Measurements from ENCODE around the gene ADAM11.
"Not testable (repeated sequence)": the region's sequence is repeated elsewhere in the genome, so short reads cannot be mapped to it uniquely, and the experiment has no call there.

ADAM11 gene

DNA sequence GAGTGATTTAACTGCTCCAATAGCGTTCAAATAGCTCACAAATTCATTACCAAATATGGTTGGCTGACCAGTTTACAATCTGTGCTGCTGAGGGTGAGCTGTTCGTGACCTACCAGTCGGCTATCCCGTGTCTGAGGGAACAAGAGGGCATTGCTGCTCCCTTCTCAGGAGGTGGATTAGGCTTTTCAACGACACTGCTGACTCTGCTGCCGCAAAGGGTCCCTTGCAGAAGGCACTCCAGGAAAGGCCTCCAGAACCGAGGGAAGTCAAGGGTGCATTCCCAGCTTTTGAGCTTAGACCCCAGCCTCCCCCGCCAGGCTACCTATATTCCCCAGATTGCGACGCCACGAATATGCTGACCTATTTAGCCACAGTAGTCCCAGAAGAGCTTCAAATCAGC lies 39.0 kb downstream of the ADAM11 start:
- in situ Hi-C loops (cut with HindIII; ENCODE audit: low pct_unique_long_range_greater_than_20kb, low sequenced_read_pairs): no loop called here
- no peak for TF ChIP-seq JUND (IDR thresholded peaks at IDR 0.05; ENCODE audit: low read depth)
- DNase-seq (ENCODE audit: low read depth in 1 of 2, low spot score in 1 of 2): no peak

DNA sequence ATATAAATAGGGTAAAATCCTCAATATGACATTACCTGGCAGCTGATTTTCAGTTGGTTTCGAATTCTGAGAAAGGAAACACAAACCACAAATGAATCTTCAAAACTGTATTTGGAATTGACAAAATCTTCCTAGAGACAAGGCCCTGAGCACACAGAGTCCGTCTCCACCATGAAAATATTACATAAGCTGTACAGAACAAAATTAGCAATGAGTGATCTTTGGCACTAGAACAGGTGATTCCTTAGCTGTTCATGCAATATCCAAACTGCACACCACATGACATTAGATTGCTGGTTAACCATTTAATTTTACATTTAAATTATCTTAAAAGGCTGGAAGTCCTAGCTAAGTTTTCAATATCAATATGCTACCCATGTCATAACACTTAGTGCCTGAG lies 39.6 kb downstream of the ADAM11 start:
- DNase-seq (ENCODE audit: low read depth in 1 of 2, low spot score in 1 of 2): no peak
- TF ChIP-seq JUND (IDR thresholded peaks at IDR 0.05; ENCODE audit: low read depth): no peak
- in situ Hi-C loops (cut with HindIII; ENCODE audit: low pct_unique_long_range_greater_than_20kb, low sequenced_read_pairs): no loop called here

DNA sequence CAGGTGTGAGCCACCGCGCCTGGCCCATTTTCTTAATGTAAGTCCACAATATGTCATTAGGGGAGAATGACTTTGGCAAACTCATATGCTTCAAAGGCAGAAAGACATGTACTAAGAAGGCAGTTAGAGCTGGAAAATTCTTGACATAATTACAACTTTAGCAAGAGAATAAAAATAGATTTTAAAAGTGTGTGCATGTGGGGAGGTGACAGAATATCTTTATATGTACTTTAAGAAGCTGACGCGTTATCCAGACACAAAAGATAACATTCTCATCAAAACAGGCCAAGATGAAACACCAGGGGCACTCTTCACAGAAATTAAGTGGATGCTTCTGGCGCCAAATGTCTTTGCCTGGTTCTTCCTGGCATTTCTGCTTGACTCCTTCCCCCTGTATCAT lies 43.1 kb downstream of the ADAM11 start:
- TF ChIP-seq JUND (IDR thresholded peaks at IDR 0.05; ENCODE audit: low read depth): no peak
- no peak for DNase-seq (ENCODE audit: low read depth in 1 of 2, low spot score in 1 of 2)
- in situ Hi-C loops (cut with HindIII; ENCODE audit: low pct_unique_long_range_greater_than_20kb, low sequenced_read_pairs): no loop called here

DNA sequence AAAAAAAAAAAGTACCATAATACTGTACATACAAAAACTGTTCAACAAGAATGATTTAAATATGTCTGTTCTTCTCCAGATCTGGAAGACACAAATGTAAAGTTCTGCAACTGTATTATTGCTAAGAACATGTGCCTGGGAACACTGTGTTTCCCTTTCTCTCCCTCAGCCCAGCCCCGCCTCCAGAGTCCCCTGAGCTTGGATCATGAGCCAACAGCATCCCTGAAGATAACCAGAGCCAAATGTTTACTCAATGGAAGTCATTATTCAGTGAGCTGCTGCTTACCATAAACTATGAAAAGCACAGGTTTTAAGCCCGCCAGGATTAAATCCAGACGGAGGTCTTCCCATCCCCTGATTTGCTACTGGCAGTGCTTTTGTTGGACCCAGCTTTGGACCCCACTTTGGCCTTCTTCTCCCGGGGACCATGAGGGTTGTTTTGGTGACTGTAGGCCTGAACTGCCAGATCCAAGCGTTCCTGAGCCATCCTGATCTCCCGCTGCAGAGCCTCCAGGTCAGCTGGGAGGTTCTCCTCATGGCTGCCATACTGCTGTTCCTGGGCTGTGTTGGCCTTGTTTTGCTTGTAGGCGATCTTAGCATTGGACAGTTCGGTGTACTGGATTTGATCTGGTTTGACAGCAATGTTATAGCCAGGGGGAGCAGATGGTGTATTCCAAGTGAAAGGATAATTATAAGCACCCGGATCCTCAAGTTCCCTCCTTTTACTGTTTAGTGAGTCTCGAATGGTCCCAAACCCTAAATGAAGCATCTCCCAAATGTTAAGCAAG lies 45.7 kb downstream of the ADAM11 start:
- in situ Hi-C loops (cut with HindIII; ENCODE audit: low pct_unique_long_range_greater_than_20kb, low sequenced_read_pairs): no loop called here
- no peak for TF ChIP-seq JUND (IDR thresholded peaks at IDR 0.05; ENCODE audit: low read depth)
- DNase-seq (ENCODE audit: low read depth in 1 of 2, low spot score in 1 of 2): no peak

- no peak for TF ChIP-seq JUND (IDR thresholded peaks at IDR 0.05; ENCODE audit: low read depth)
- in situ Hi-C loops (cut with HindIII; ENCODE audit: low pct_unique_long_range_greater_than_20kb, low sequenced_read_pairs): no loop called here
- DNase-seq (ENCODE audit: low read depth in 1 of 2, low spot score in 1 of 2): no peak
Measured at GRCh38 chr17:44807093-44807816, 48.5 kb downstream of the ADAM11 start.

DNA sequence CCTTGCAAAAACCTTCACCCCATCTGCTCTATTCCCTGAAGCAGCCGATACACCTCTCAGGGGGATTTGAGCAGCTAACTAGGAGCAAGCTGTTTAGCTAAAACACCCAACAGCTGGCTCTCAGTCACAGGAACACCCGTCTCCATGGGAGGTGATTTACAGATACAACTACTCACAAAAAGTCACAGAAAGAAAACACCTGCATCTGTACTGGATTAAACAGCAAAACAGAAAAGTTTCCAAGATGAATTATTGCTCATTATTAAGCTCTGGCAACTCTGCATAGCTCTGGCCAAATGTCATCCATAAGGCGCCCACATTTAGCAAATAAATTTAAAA lies 49.0 kb downstream of the ADAM11 start:
- DNase-seq (ENCODE audit: low read depth in 1 of 2, low spot score in 1 of 2): no peak
- TF ChIP-seq JUND (IDR thresholded peaks at IDR 0.05; ENCODE audit: low read depth): no peak
- in situ Hi-C loops (cut with HindIII; ENCODE audit: low pct_unique_long_range_greater_than_20kb, low sequenced_read_pairs): no loop called here

- in situ Hi-C loops (cut with HindIII; ENCODE audit: low pct_unique_long_range_greater_than_20kb, low sequenced_read_pairs): no loop called here
- DNase-seq (ENCODE audit: low read depth in 1 of 2, low spot score in 1 of 2): no peak
- no peak for TF ChIP-seq JUND (IDR thresholded peaks at IDR 0.05; ENCODE audit: low read depth)
Measured at GRCh38 chr17:44808156-44808555, 49.4 kb downstream of the ADAM11 start.

DNA sequence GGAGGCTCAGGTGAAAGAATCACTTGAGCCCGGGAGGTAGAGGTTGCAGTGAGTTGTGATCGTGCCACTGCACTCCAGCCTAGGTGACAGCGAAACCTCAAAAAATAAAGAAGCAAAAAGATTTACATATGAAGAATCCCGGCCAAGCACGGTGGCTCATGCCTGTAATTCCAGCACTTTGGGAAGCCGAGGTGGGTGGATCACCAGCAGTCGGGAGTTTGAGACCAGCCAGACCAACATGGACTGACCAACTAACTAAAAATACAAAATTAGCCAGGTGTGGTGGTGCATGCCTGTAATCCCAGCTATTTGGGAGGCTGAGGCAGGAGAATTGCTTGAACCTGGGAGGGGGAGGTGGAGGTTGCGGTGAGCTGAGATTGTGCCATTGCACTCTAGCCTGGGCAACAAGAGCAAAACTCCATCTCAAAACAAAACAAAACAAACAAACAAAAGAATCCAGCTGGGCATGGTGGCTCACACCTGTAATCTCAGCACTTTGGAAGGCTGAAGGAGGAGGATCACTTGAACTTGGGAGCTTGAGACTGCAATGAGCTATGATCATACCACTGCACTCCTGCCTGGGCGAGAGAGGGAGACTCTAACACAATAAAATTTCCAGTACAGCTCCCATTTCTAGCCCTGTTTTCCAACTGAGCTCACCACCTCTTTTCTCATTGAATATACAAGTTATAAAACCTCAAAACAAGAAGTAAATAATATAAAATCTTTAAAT lies 50.0 kb downstream of the ADAM11 start:
- DNase-seq (ENCODE audit: low read depth in 1 of 2, low spot score in 1 of 2); in situ Hi-C loops (cut with HindIII; ENCODE audit: low pct_unique_long_range_greater_than_20kb, low sequenced_read_pairs): not testable (repeated sequence)

DNA sequence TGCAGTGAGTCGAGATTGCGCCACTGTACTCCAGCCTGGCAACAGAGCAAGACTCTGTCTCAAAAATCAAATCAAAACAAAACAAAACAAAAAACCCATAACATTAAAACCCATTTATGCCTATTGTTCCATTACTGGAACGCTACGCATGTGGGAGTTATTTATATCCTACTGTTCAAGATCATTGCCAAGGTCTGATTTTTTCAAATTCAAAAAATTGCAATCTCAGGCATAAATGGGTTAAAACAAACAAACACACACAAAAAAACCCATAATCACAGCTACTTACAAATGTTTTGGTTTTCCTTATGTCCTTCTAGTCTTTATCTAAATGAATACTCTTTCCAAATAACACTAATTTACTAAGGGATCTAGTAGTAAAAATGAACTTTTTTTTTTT lies 53.5 kb downstream of the ADAM11 start:
- no peak for TF ChIP-seq JUND (IDR thresholded peaks at IDR 0.05; ENCODE audit: low read depth)
- in situ Hi-C loops (cut with HindIII; ENCODE audit: low pct_unique_long_range_greater_than_20kb, low sequenced_read_pairs): no loop called here
- no peak for DNase-seq (ENCODE audit: low read depth in 1 of 2, low spot score in 1 of 2)

GRCh38 chr17:44818508-44818907 lies 59.7 kb downstream of the ADAM11 start:
- in situ Hi-C loops (cut with HindIII; ENCODE audit: low pct_unique_long_range_greater_than_20kb, low sequenced_read_pairs); DNase-seq (ENCODE audit: low read depth in 1 of 2, low spot score in 1 of 2): not testable (repeated sequence)

DNA sequence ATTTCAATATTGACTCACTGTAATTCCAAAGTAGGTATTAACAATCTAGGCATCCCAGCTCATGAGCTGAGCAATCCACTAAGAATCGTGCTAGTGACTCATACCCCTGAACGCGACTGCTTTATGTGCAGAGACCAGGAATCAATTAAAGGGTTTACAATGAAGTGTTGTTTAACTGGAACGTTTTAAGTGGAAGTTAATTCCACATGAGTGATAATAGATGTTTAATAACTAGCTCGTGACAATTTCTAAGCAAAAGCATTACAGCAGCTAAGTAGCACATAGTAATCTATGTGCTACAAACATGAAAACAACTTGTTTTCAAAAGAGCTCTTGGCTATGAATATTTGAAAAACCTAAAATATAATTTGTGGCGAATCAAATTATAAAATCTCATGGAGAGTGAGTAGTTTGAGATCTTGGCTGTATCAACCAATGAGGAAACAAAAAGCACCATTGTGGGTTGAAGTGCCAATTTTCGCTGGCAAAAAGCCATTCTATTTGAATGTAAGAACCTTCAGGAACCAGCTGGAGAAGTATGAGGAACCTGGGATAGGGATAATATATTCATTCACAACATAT lies 61.9 kb downstream of the ADAM11 start:
- in situ Hi-C loops (cut with HindIII; ENCODE audit: low pct_unique_long_range_greater_than_20kb, low sequenced_read_pairs): no loop called here
- peak in 1 of 2 experiments; percentile 28 for DNase-seq (ENCODE audit: low read depth in 1 of 2, low spot score in 1 of 2)
- TF ChIP-seq JUND (IDR thresholded peaks at IDR 0.05; ENCODE audit: low read depth): no peak

DNA sequence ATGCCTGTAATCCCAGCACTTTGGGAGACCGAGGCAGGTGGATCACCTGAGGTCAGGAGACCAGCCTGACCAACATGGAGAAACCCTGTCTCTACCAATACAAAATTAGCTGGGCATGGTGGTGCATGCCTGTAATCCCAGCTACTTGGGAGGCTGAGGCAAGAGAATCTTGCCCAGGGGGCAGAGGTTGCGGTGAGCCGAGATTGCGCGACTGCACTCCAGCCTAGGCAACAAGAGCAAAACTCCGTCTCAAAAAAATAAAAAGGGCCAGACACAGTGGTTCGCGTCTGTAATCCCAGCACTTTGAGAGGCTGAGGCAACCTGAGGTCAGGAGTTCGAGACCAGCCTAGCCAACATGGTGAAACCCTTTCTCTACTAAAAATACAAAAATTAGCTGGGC lies 66.4 kb downstream of the ADAM11 start:
- DNase-seq (ENCODE audit: low read depth in 1 of 2, low spot score in 1 of 2); in situ Hi-C loops (cut with HindIII; ENCODE audit: low pct_unique_long_range_greater_than_20kb, low sequenced_read_pairs): not testable (repeated sequence)

Measured in T47D (cell line).